SK-N-SH treated with all-trans-retinoic acid at 6 μM for 48 hours (cell line): ENCODE measurements around the gene KIF3C.
A peak's percentile ranks its signal among the peaks of the same experiment; 100 is the strongest.

ENCODE experiments used
- ATAC-seq: fragments of 200-7000 bp; cut with Tn5 transposase; 3 replicates; pipeline ENCODE4 v1.9.1; 2020; ENCODE audit warnings: mild to moderate bottlenecking, moderate library complexity
- ARNTL ChIP-seq: fragments of 450-650 bp; formaldehyde crosslinking; IDR thresholded peaks from 2 replicates; pipeline ENCODE4 v1.5.0; 2020; ENCODE audit warnings: low read depth, mild to moderate bottlenecking, moderate library complexity, borderline replicate concordance
- CREB5 ChIP-seq: fragments of 250-450 bp; sonication (Bioruptor Pico); IDR thresholded peaks from 2 replicates; pipeline ENCODE4 v1.5.1; 2020; ENCODE audit warnings: low read depth, mild to moderate bottlenecking, moderate library complexity
- CSDC2 ChIP-seq: fragments of 250-450 bp; sonication (Bioruptor Pico); IDR thresholded peaks from 2 replicates; pipeline ENCODE4 v1.5.0; 2020; ENCODE audit warnings: mild to moderate bottlenecking, moderate library complexity
- ESRRG ChIP-seq: fragments of 250-450 bp; sonication (Bioruptor Pico); IDR thresholded peaks from 2 replicates; pipeline ENCODE4 v1.6.1; 2021; ENCODE audit warnings: mild to moderate bottlenecking
- GLIS3 ChIP-seq: fragments of 250-450 bp; sonication (Bioruptor Pico); IDR thresholded peaks from 2 replicates; pipeline ENCODE4 v1.5.0; 2020; ENCODE audit warnings: mild to moderate bottlenecking, moderate library complexity
- ISL1 ChIP-seq: fragments of 250-450 bp; sonication (Bioruptor Pico); IDR thresholded peaks from 2 replicates; pipeline ENCODE4 v2.1.2; 2022; ENCODE audit warnings: mild to moderate bottlenecking, moderate library complexity
- OSR1 ChIP-seq: fragments of 250-450 bp; sonication (Bioruptor Pico); IDR thresholded peaks from 2 replicates; pipeline ENCODE4 v1.8.0; 2022; ENCODE audit warnings: moderate library complexity, mild to moderate bottlenecking, inconsistent platforms
- PATZ1 ChIP-seq: fragments of 250-450 bp; sonication (Bioruptor Pico); IDR thresholded peaks from 2 replicates; pipeline ENCODE4 v1.8.0; 2020; ENCODE audit warnings: mild to moderate bottlenecking, moderate library complexity, borderline replicate concordance
- POU6F1 ChIP-seq: fragments of 250-450 bp; sonication (Bioruptor Pico); IDR thresholded peaks from 2 replicates; pipeline ENCODE4 v1.8.0; 2021; ENCODE audit warnings: low read depth, mild to moderate bottlenecking, moderate library complexity, borderline replicate concordance
- RARB ChIP-seq: fragments of 250-450 bp; sonication (Bioruptor Pico); IDR thresholded peaks from 2 replicates; pipeline ENCODE4 v1.8.0; 2021; ENCODE audit warnings: mild to moderate bottlenecking, moderate library complexity
- SNAI2 ChIP-seq: fragments of 250-450 bp; sonication (Bioruptor Pico); IDR thresholded peaks from 2 replicates; pipeline ENCODE4 v1.5.0; 2020; ENCODE audit warnings: mild to moderate bottlenecking, moderate library complexity
- TCF4 ChIP-seq: fragments of 250-450 bp; sonication (Bioruptor Pico); IDR thresholded peaks from 2 replicates; pipeline ENCODE4 v1.8.0; 2021; ENCODE audit warnings: mild to moderate bottlenecking, moderate library complexity, borderline replicate concordance
- TOX ChIP-seq: fragments of 250-450 bp; sonication (Bioruptor Pico); IDR thresholded peaks from 2 replicates; pipeline ENCODE4 v1.8.0; 2021; ENCODE audit warnings: mild to moderate bottlenecking, moderate library complexity, borderline replicate concordance
- TSHZ2 ChIP-seq: fragments of 250-450 bp; sonication (Bioruptor Pico); IDR thresholded peaks from 2 replicates; pipeline ENCODE4 v1.5.0; 2020; ENCODE audit warnings: mild to moderate bottlenecking, moderate library complexity
- ZFP3 ChIP-seq: fragments of 250-450 bp; sonication (Bioruptor Pico); IDR thresholded peaks from 2 replicates; pipeline ENCODE4 v1.5.0; 2020; ENCODE audit warnings: mild to moderate bottlenecking, moderate library complexity
- ZFP30 ChIP-seq: fragments of 450-650 bp; formaldehyde crosslinking; IDR thresholded peaks from 2 replicates; pipeline ENCODE4 v1.5.0; 2022; ENCODE audit warnings: mild to moderate bottlenecking, moderate library complexity
- ZNF70 ChIP-seq: fragments of 450-650 bp; formaldehyde crosslinking; IDR thresholded peaks from 2 replicates; pipeline ENCODE4 v1.5.0; 2020; ENCODE audit warnings: mild to moderate bottlenecking, moderate library complexity
- ZNF8 ChIP-seq: fragments of 450-650 bp; formaldehyde crosslinking; IDR thresholded peaks from 2 replicates; pipeline ENCODE4 v1.5.0; 2020; ENCODE audit warnings: mild to moderate bottlenecking, moderate library complexity

The KIF3C gene

GRCh38 chr2:25979001-25979400 lies 3.3 kb downstream of the KIF3C start (continued):
- TF ChIP-seq CREB5, result no peak
- TF ChIP-seq POU6F1, result no peak
- no peak for TF ChIP-seq RARB (CRISPR knock-in tag)
- TF ChIP-seq CSDC2, result no peak
- no peak for TF ChIP-seq ZNF70 (CRISPR knock-in tag)
- TF ChIP-seq TSHZ2, result no peak

- TF ChIP-seq TCF4 (CRISPR knock-in tag) (no peak), RARB (CRISPR knock-in tag) (no peak), POU6F1 (no peak), OSR1 (CRISPR knock-in tag) (no peak), PATZ1 (no peak), ZNF70 (CRISPR knock-in tag) (no peak), ARNTL (no peak), ZFP30 (no peak), ZFP3 (no peak), CREB5 (no peak), TOX (CRISPR knock-in tag) (no peak), CSDC2 (no peak), ESRRG (CRISPR knock-in tag) (no peak)
- ATAC-seq, result no peak
These were observed 4.5 kb downstream of the KIF3C start for GRCh38 chr2:25977768-25978167.

GRCh38 chr2:25976983-25977741 lies 5.1 kb downstream of the KIF3C start:
- TF ChIP-seq SNAI2 (CRISPR knock-in tag) (0 out of 2 replicates have a peak, but pooled peaks have one; percentile 19), GLIS3 (CRISPR knock-in tag) (no peak), RARB (CRISPR knock-in tag) (no peak), ZFP30 (peak; percentile 31; the same call in 1 of the 2 replicates), ZNF8 (CRISPR knock-in tag) (no peak), ZFP3 (no peak), ISL1 (CRISPR knock-in tag) (peak; percentile 18; the same call in 1 of the 2 replicates)
- TF ChIP-seq, all 23 proteins: peak for 3
- peak; percentile 74 for ATAC-seq
